Lung (tissue), 12 donors: ENCODE results near the gene IMPG1. TPM values are rescaled to one million over a fixed set of nuclear protein-coding genes. Genes with fewer than 3 reads are reported as not detected.
A peak's percentile ranks its signal among the peaks of the same experiment; 100 is the strongest.
"Not testable (repeated sequence)": the region's sequence is repeated elsewhere in the genome, so short reads cannot be mapped to it uniquely, and the experiment has no call there.

Source experiments
- ATAC-seq: fragments of 200-7000 bp; cut with Tn5 transposase; one replicate; pipeline ENCODE4 v1.9.1; 2020; ENCODE audit warnings: moderate number of reproducible peaks; ENCODE audit not compliant: insufficient read depth, low FRiP score
- DNase-seq, 3 donors: peaks; one replicate each; pipeline ENCODE4 v3.0.0-alpha.2; 2013 to 2017
- H3K27ac ChIP-seq, 2 donors: one replicate each; pipeline ENCODE4 v1.5.1; 2013; ENCODE audit warnings: mild to moderate bottlenecking in 2 of 2, moderate library complexity in 2 of 2, control low read depth in 1 of 2, inconsistent platforms in 1 of 2, low read depth in 1 of 2, low read length in 1 of 2
- H3K27me3 ChIP-seq, 3 donors: one replicate each; pipeline ENCODE4 v1.5.1; 2013; ENCODE audit warnings: low read length in 2 of 3; ENCODE audit not compliant: control insufficient read depth in 3 of 3, insufficient read depth in 3 of 3
- H3K36me3 ChIP-seq, 4 donors: one replicate each; pipeline ENCODE4 v1.5.1; 2013; ENCODE audit warnings: low read length in 4 of 4, mild to moderate bottlenecking in 1 of 4, moderate library complexity in 1 of 4; ENCODE audit not compliant: control insufficient read depth in 4 of 4, insufficient read depth in 4 of 4
- H3K4me1 ChIP-seq, 5 donors: one replicate each; pipeline ENCODE4 v1.5.1; 2013; ENCODE audit warnings: low read length in 5 of 5, mild to moderate bottlenecking in 2 of 5, moderate library complexity in 1 of 5; ENCODE audit not compliant: control insufficient read depth in 5 of 5, insufficient read depth in 5 of 5
- H3K4me3 ChIP-seq: one replicate; pipeline ENCODE4 v1.5.1; 2013; ENCODE audit warnings: mild to moderate bottlenecking, control low read depth, moderate library complexity
- H3K9ac ChIP-seq, 2 donors: one replicate each; pipeline ENCODE4 v1.5.1; 2013; ENCODE audit warnings: low read length in 2 of 2, control low read depth in 1 of 2; ENCODE audit not compliant: insufficient read depth in 1 of 2
- H3K9me3 ChIP-seq, 4 donors: one replicate each; pipeline ENCODE4 v1.5.1; 2013; ENCODE audit warnings: low read length in 3 of 4, mild to moderate bottlenecking in 1 of 4, moderate library complexity in 1 of 4; ENCODE audit not compliant: control insufficient read depth in 4 of 4, insufficient read depth in 3 of 4
- CTCF ChIP-seq: IDR thresholded peaks from 2 replicates; pipeline ENCODE4 v1.5.1; 2012; ENCODE audit warnings: mild to moderate bottlenecking; ENCODE audit errors: control extremely low read depth, extremely low read depth
- WGBS, 2 donors: extraction: QIAGEN DNeasy Blood & Tissue Kit; methylation state at CpG; one replicate each; pipeline ENCODE4 v1.1.7; 2013; 5-methylcytosine and 5-hydroxymethylcytosine counted together
- polyA plus RNA-seq, 2 donors: library from polyadenylated mRNA; stranded (reverse); fragments of 200-250 nt; gene quantifications; one replicate each; pipeline ENCODE4 v1.2.1, GENCODE V29; 2013
- total RNA-seq, 2 donors: library from RNA; depleted of rRNA in 1 of 2; stranded (reverse); fragments of >200 nt in 1 of 2; gene quantifications; one replicate each; pipeline ENCODE4 v1.2.1, GENCODE V29; 2014 to 2021
- donor health status: control.
- donor health status: control.
- donor health status: Bipolar disorder and iron deficiency.
- donor health status: healthy.
- donor health status: DM: yes; HTN: yes; CAD: no.

The IMPG1 gene
- total and polyA plus RNA-seq, 4 donors: not detected

- H3K27me3 ChIP-seq: no peaks in the 10 kb centered on the region
- H3K4me3 ChIP-seq: no peak overlapping the region
- peaks cover 0 to 4% (median 2%) of the 10 kb centered on the region in 4 donors for H3K36me3 ChIP-seq
- no peaks in the 10 kb centered on the region for H3K9me3 ChIP-seq
- DNase-seq (no peak), ATAC-seq (no peak)
- no peak overlapping the region for H3K9ac ChIP-seq
- H3K4me1 ChIP-seq: no peaks in the 10 kb centered on the region
- no peak for TF ChIP-seq CTCF
- no peak overlapping the region for H3K27ac ChIP-seq
Measured at GRCh38 chr6:75922226-75922625, 150.2 kb downstream of the IMPG1 start.

- no peak overlapping the region for H3K9ac ChIP-seq
- H3K4me1 ChIP-seq: peaks cover 0 to 25% (median 0%) of the 10 kb centered on the region in 5 donors
- no peak for TF ChIP-seq CTCF
- peaks cover 0 to 5% (median 2%) of the 10 kb centered on the region in 4 donors for H3K36me3 ChIP-seq
- no peaks in the 10 kb centered on the region for H3K27me3 ChIP-seq
- H3K9me3 ChIP-seq: peaks cover 0 to 1% (median 0%) of the 10 kb centered on the region in 4 donors
- no peak overlapping the region for H3K27ac ChIP-seq
- ATAC-seq (no peak), DNase-seq (peak in 2 of 3 donors; percentile 64 to 71)
- no peak overlapping the region for H3K4me3 ChIP-seq
Measured at GRCh38 chr6:75913040-75913439, 159.4 kb downstream of the IMPG1 start.

- WGBS, 2 donors: 83 to 89% methylated on average over 2 of the region's 2 CpGs
- DNase-seq (no peak), ATAC-seq (no peak)
- H3K27me3 ChIP-seq: no peaks in the 10 kb centered on the region
- no peak for TF ChIP-seq CTCF
- H3K4me3 ChIP-seq: no peak overlapping the region
- peaks cover 0 to 1% (median 0%) of the 10 kb centered on the region in 4 donors for H3K36me3 ChIP-seq
- H3K4me1 ChIP-seq: peaks cover 0 to 5% (median 0%) of the 10 kb centered on the region in 5 donors
- no peaks in the 10 kb centered on the region for H3K9me3 ChIP-seq
- H3K9ac ChIP-seq: no peak overlapping the region
- no peak overlapping the region for H3K27ac ChIP-seq
Measured at GRCh38 chr6:75907444-75907843, 165.0 kb downstream of the IMPG1 start.

GRCh38 chr6:75906871-75907270 lies 165.6 kb downstream of the IMPG1 start:
- no peak for ATAC-seq
- 72 to 85% methylated on average over 3 of the region's 3 CpGs for WGBS, 2 donors

GRCh38 chr6:75905129-75905528 lies 167.3 kb downstream of the IMPG1 start:
- not testable (repeated sequence) for H3K27me3 ChIP-seq, DNase-seq, H3K4me3 ChIP-seq, ATAC-seq, H3K36me3 ChIP-seq, H3K9ac ChIP-seq, H3K27ac ChIP-seq, H3K4me1 ChIP-seq, H3K9me3 ChIP-seq
- 94 to 97% methylated on average over 13 to 14 of the region's 14 CpGs for WGBS, 2 donors

More at GRCh38 chr6:75906871-75907270, 165.6 kb downstream of the IMPG1 start:
- H3K4me3 ChIP-seq: no peak overlapping the region
- no peak overlapping the region for H3K27ac ChIP-seq
- H3K9ac ChIP-seq: peak overlapping the region in 1 of 2 donors; percentile 23
- H3K4me1 ChIP-seq: no peaks in the 10 kb centered on the region
- H3K27me3 ChIP-seq: no peaks in the 10 kb centered on the region
- TF ChIP-seq CTCF: no peak
- DNase-seq: peak in 2 of 3 donors; percentile 12 to 47
- H3K36me3 ChIP-seq: peaks cover 0 to 1% (median 0%) of the 10 kb centered on the region in 4 donors
- no peaks in the 10 kb centered on the region for H3K9me3 ChIP-seq

- not testable (repeated sequence) for H3K4me1 ChIP-seq, H3K9me3 ChIP-seq, ATAC-seq, H3K27ac ChIP-seq, DNase-seq, H3K9ac ChIP-seq, H3K27me3 ChIP-seq, H3K36me3 ChIP-seq, H3K4me3 ChIP-seq
- 89 to 92% methylated on average over 1 of the region's 1 CpG for WGBS, 2 donors
Measured at GRCh38 chr6:75900216-75900615, 172.2 kb downstream of the IMPG1 start.
